H9 (cell line): ENCODE data around the gene ATP6V0E1. TPM values are rescaled to one million over a fixed set of nuclear protein-coding genes. Genes with fewer than 3 reads are reported as not detected.

Experiments used
- DNase-seq: peaks from one replicate; pipeline ENCODE4 v3.0.0-alpha.2; 2017
- H2AFZ ChIP-seq: one replicate; pipeline ENCODE4 v1.6.1; 2013; ENCODE audit warnings: mild to moderate bottlenecking, low read length, control low read depth, moderate library complexity
- H2AK5ac ChIP-seq: 2 replicates; pipeline ENCODE4 v1.6.1; 2013; ENCODE audit warnings: low read length, control low read depth, mixed read lengths; ENCODE audit not compliant: insufficient read length
- H2BK120ac ChIP-seq: one replicate; pipeline ENCODE4 v1.6.1; 2013; ENCODE audit warnings: low read depth, mild to moderate bottlenecking, low read length, control low read depth, inconsistent platforms; ENCODE audit not compliant: poor library complexity, severe bottlenecking
- H2BK12ac ChIP-seq: 2 replicates; pipeline ENCODE4 v1.6.1; 2013; ENCODE audit warnings: low read length, control low read depth, mixed read lengths, low read depth; ENCODE audit not compliant: insufficient read length
- H2BK15ac ChIP-seq: 2 replicates; pipeline ENCODE4 v1.6.1; 2013; ENCODE audit warnings: low read depth, low read length, control low read depth
- H2BK20ac ChIP-seq: one replicate; pipeline ENCODE4 v1.6.1; 2013; ENCODE audit warnings: low read depth, mild to moderate bottlenecking, low read length, control low read depth, inconsistent platforms; ENCODE audit not compliant: poor library complexity, severe bottlenecking
- H2BK5ac ChIP-seq: 2 replicates; pipeline ENCODE4 v1.6.1; 2013; ENCODE audit warnings: low read length, control low read depth, mixed read lengths; ENCODE audit not compliant: insufficient read length
- H3K14ac ChIP-seq: 2 replicates; pipeline ENCODE4 v1.6.1; 2013; ENCODE audit warnings: low read length, control low read depth; ENCODE audit not compliant: insufficient read depth
- H3K18ac ChIP-seq: 2 replicates; pipeline ENCODE4 v1.6.1; 2013; ENCODE audit warnings: low read depth, mild to moderate bottlenecking, mixed read lengths, low read length, control low read depth; ENCODE audit not compliant: insufficient read length
- H3K23ac ChIP-seq: 2 replicates; pipeline ENCODE4 v1.6.1; 2013; ENCODE audit warnings: low read length, control low read depth, mixed read lengths, low read depth; ENCODE audit not compliant: insufficient read length
- H3K23me2 ChIP-seq: 2 replicates; pipeline ENCODE4 v1.6.1; 2013; ENCODE audit warnings: low read depth, mild to moderate bottlenecking, mixed read lengths, low read length, control low read depth; ENCODE audit not compliant: insufficient read length, poor library complexity, severe bottlenecking
- H3K27ac ChIP-seq: 2 replicates; pipeline ENCODE4 v1.5.1; 2013; ENCODE audit warnings: low read length, control low read depth, mixed read lengths, low read depth; ENCODE audit not compliant: insufficient read length
- H3K27me3 ChIP-seq: 2 replicates; pipeline ENCODE4 v1.6.1; 2013; ENCODE audit warnings: low read length, control low read depth, inconsistent platforms; ENCODE audit not compliant: insufficient read depth
- H3K4ac ChIP-seq: 2 replicates; pipeline ENCODE4 v1.6.1; 2013; ENCODE audit warnings: low read depth, mild to moderate bottlenecking, control low read depth, inconsistent platforms, low read length, moderate library complexity
- H3K4me1 ChIP-seq: 2 replicates; pipeline ENCODE4 v1.6.1; 2013; ENCODE audit warnings: low read length, control low read depth, inconsistent platforms; ENCODE audit not compliant: insufficient read depth
- H3K4me2 ChIP-seq: 2 replicates; pipeline ENCODE4 v1.6.1; 2013; ENCODE audit warnings: low read length, control low read depth, mixed read lengths; ENCODE audit not compliant: insufficient read length, insufficient read depth
- H3K56ac ChIP-seq: 2 replicates; pipeline ENCODE4 v1.6.1; 2013; ENCODE audit warnings: low read depth, mild to moderate bottlenecking, mixed read lengths, low read length, control low read depth; ENCODE audit not compliant: insufficient read length
- H3K79me1 ChIP-seq: 2 replicates; pipeline ENCODE4 v1.6.1; 2013; ENCODE audit warnings: low read depth, mild to moderate bottlenecking, moderate library complexity, low read length, control low read depth, inconsistent platforms; ENCODE audit not compliant: insufficient read depth, poor library complexity, severe bottlenecking
- H3K79me2 ChIP-seq: 2 replicates; pipeline ENCODE4 v1.6.1; 2013; ENCODE audit warnings: low read length, control low read depth, inconsistent platforms; ENCODE audit not compliant: insufficient read depth
- H3K9ac ChIP-seq: 2 replicates; pipeline ENCODE4 v1.6.1; 2013; ENCODE audit warnings: low read length, control low read depth, mixed read lengths; ENCODE audit not compliant: insufficient read length; ENCODE audit errors: extremely low read depth
- H3K9me3 ChIP-seq: one replicate; pipeline ENCODE4 v1.6.1; 2013; ENCODE audit warnings: low read depth, low read length, inconsistent platforms; ENCODE audit not compliant: control insufficient read depth
- H3T11ph ChIP-seq: one replicate; pipeline ENCODE4 v1.6.1; 2013; ENCODE audit warnings: mild to moderate bottlenecking, low read length, control low read depth, inconsistent platforms
- H4K20me1 ChIP-seq: one replicate; pipeline ENCODE4 v1.6.1; 2013; ENCODE audit not compliant: control insufficient read depth, insufficient read length, insufficient read depth
- H4K5ac ChIP-seq: 2 replicates; pipeline ENCODE4 v1.6.1; 2013; ENCODE audit warnings: low read depth, mild to moderate bottlenecking, mixed read lengths, low read length, control low read depth; ENCODE audit not compliant: insufficient read length
- H4K8ac ChIP-seq: replicated peaks from 2 replicates; pipeline ENCODE4 v1.6.1; 2013; ENCODE audit warnings: low read length, control low read depth, mixed read lengths, low read depth; ENCODE audit not compliant: insufficient read length
- H4K91ac ChIP-seq: 2 replicates; pipeline ENCODE4 v1.6.1; 2013; ENCODE audit warnings: low read depth, mild to moderate bottlenecking, moderate library complexity, mixed read lengths, low read length, control low read depth; ENCODE audit not compliant: insufficient read length
- H3K27ac Mint-ChIP-seq, 3 experiments: 2 replicates in 2 of 3; 3 replicates in 1 of 3; pipeline ENCODE4 v1.8.0; 2020 to 2021; ENCODE audit warnings: mixed read lengths in 3 of 3, mild to moderate bottlenecking in 1 of 3, moderate library complexity in 1 of 3
- H3K27me3 Mint-ChIP-seq: 2 replicates; pipeline ENCODE4 v1.8.0; 2021; ENCODE audit warnings: low read depth, mild to moderate bottlenecking, moderate library complexity, mixed read lengths
- H3K36me3 Mint-ChIP-seq, 3 experiments: 2 replicates in 2 of 3; 3 replicates in 1 of 3; pipeline ENCODE4 v1.8.0; 2020 to 2021; ENCODE audit warnings: low read depth in 3 of 3, mixed read lengths in 3 of 3; ENCODE audit not compliant: insufficient read depth in 1 of 3
- H3K4me1 Mint-ChIP-seq, 2 experiments: 2 replicates each; pipeline ENCODE4 v1.8.0; 2020; ENCODE audit warnings: mixed read lengths in 2 of 2
- H3K4me3 Mint-ChIP-seq, 2 experiments: 2 replicates in 1 of 2; 3 replicates in 1 of 2; pipeline ENCODE4 v1.8.0; 2020 to 2021; ENCODE audit warnings: mild to moderate bottlenecking in 2 of 2, mixed read lengths in 2 of 2, moderate library complexity in 1 of 2
- H3K9me3 Mint-ChIP-seq, 2 experiments: 2 replicates in 1 of 2; 3 replicates in 1 of 2; pipeline ENCODE4 v1.8.0; 2020; ENCODE audit warnings: mild to moderate bottlenecking in 2 of 2, mixed read lengths in 2 of 2, moderate library complexity in 1 of 2
- WGBS: extraction: QIAGEN DNeasy Blood & Tissue Kit; methylation state at CpG from one replicate; pipeline ENCODE4 v1.1.7; 2013; ENCODE audit warnings: missing lambda C conversion rate, low lambda C conversion rate, mixed read lengths; ENCODE audit not compliant: insufficient read length; ENCODE audit errors: extremely low coverage; 5-methylcytosine and 5-hydroxymethylcytosine counted together
- total RNA-seq: library from RNA; stranded (reverse); gene quantifications from 2 replicates; pipeline ENCODE4 v1.2.1, GENCODE V29; 2021
- TF ChIP-seq, protein P1 (sequence below): fragments of 200-600 bp; sonication (generic); conservative IDR thresholded peaks from 3 replicates; pipeline ENCODE4 v1.8.0; 2021; ENCODE audit warnings: antibody characterized with exemption, mild to moderate bottlenecking

The ATP6V0E1 gene
- total RNA-seq, 1 experiment from 2014 or later, result 101 TPM

DNA sequence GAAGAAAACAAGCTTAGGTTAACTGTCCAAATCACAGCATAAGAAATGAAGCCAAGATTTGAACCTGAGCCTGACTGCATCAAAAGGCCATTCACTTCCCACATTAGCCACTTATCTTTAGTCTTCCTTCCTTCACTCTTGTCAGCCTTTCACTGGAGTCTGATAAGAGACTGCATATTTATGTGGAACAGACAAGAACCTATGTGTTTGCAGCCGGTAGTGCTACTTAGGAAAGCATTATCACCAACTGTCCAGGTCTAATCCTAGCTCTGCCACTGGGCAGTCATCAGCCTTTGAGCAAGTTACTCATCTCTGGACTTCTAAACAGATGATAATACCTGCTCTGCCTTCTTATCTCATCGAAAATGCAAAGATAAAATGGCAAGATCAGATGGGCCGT lies 12.1 kb upstream of the ATP6V0E1 start:
- H4K8ac ChIP-seq, result no peak overlapping the region
- H3T11ph ChIP-seq, result no peak overlapping the region
- no peak overlapping the region for H4K91ac ChIP-seq
- no peak overlapping the region for H3K23ac ChIP-seq
- H3K9me3 Mint-ChIP-seq, result no peaks in the 10 kb centered on the region
- no peak overlapping the region for H3K4ac ChIP-seq
- TF ChIP-seq, protein P1, sequence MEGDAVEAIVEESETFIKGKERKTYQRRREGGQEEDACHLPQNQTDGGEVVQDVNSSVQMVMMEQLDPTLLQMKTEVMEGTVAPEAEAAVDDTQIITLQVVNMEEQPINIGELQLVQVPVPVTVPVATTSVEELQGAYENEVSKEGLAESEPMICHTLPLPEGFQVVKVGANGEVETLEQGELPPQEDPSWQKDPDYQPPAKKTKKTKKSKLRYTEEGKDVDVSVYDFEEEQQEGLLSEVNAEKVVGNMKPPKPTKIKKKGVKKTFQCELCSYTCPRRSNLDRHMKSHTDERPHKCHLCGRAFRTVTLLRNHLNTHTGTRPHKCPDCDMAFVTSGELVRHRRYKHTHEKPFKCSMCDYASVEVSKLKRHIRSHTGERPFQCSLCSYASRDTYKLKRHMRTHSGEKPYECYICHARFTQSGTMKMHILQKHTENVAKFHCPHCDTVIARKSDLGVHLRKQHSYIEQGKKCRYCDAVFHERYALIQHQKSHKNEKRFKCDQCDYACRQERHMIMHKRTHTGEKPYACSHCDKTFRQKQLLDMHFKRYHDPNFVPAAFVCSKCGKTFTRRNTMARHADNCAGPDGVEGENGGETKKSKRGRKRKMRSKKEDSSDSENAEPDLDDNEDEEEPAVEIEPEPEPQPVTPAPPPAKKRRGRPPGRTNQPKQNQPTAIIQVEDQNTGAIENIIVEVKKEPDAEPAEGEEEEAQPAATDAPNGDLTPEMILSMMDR, result no peak
- H3K36me3 Mint-ChIP-seq, result peaks cover 0 to 16% (median 13%) of the 10 kb centered on the region in 3 experiments; a peak in 5 of 7 replicates
- H3K18ac ChIP-seq, result no peak overlapping the region
- no peak overlapping the region for H3K9ac ChIP-seq
- H4K5ac ChIP-seq, result no peak overlapping the region
- no peak overlapping the region for H3K4me2 ChIP-seq
- no CpG with 5 or more reads among the region's 3 CpGs for WGBS
- no peaks in the 10 kb centered on the region for H3K4me1 Mint-ChIP-seq
- H3K4me1 ChIP-seq, result no peaks in the 10 kb centered on the region
- no peaks in the 10 kb centered on the region for H4K20me1 ChIP-seq
- no peak overlapping the region for H2BK5ac ChIP-seq
- no peak overlapping the region for H2AK5ac ChIP-seq
- no peaks in the 10 kb centered on the region for H3K79me1 ChIP-seq
- no peak overlapping the region for H3K27ac Mint-ChIP-seq
- H3K4me3 Mint-ChIP-seq, result no peak overlapping the region
- no peak overlapping the region for H3K56ac ChIP-seq
- H3K27me3 ChIP-seq, result no peaks in the 10 kb centered on the region; the same call in 1 of the 2 replicates
- no peaks in the 10 kb centered on the region for H3K79me2 ChIP-seq
- H3K9me3 ChIP-seq, result no peaks in the 10 kb centered on the region
- H3K23me2 ChIP-seq, result no peaks in the 10 kb centered on the region
- H2BK15ac ChIP-seq, result no peak overlapping the region
- H2BK12ac ChIP-seq, result no peak overlapping the region
- H3K27ac ChIP-seq, result no peak overlapping the region
- no peak overlapping the region for H2AFZ ChIP-seq
- no peak overlapping the region for H3K14ac ChIP-seq
- DNase-seq, result no peak
- no peak overlapping the region for H2BK120ac ChIP-seq
- H3K27me3 Mint-ChIP-seq, result peaks cover 19% of the 10 kb centered on the region
- H2BK20ac ChIP-seq, result no peak overlapping the region
